ENCODE results near the gene GPRC5B. TPM values are rescaled to one million over a fixed set of nuclear protein-coding genes. Genes with fewer than 3 reads are reported as not detected.

GPRC5B gene
- total and polyA plus RNA-seq, 2 donors (not counting 3 experiments of a cell fraction or from before 2014, with no cell fraction given): 42.3 TPM

GRCh38 chr16:19899605-19899955, 14.9 kb upstream of the GPRC5B start:
- no peak overlapping the region for H3K9ac ChIP-seq (replicated peaks; ENCODE audit: extremely low read depth, insufficient read depth, low read length)
- no peak overlapping the region for H3K4me2 ChIP-seq (ENCODE audit: insufficient read depth, low read length)
- POLR2A ChIA-PET: no interaction called here
- no peaks in the 10 kb centered on the region for H4K20me1 ChIP-seq (replicated peaks; ENCODE audit: control insufficient read depth, extremely low read depth, insufficient read depth, low read length)
- H3K4me3 ChIP-seq (replicated peaks in 1 of 3; ENCODE audit: insufficient read depth in 1 of 3, low read depth in 1 of 3, low read length in 3 of 3): no peak overlapping the region
- no TSS peak for BruUV-seq (replicated peaks)
- intact Hi-C loops (cut with micrococcal nuclease) (loop anchor here (1.0 kb wide), 1 partner anchor 401 kb away; no protein-coding TSS in a partner anchor), dilution Hi-C loops (cut with MboI; ENCODE audit: extremely low pct_ligation_motif_present, low sequenced_read_pairs) (no loop called here)
- FAIRE-seq (no peak), DNase-seq (ENCODE audit: low read depth, low spot score) (no peak)
- no peaks in the 10 kb centered on the region for H3K9me1 ChIP-seq (replicated peaks; ENCODE audit: control insufficient read depth, extremely low read depth, insufficient read depth, low read length)
- TF ChIP-seq MAX (IDR thresholded peaks at IDR 0.05; ENCODE audit: insufficient read depth, insufficient read length) (no peak), JUN (IDR thresholded peaks at IDR 0.05; ENCODE audit: borderline replicate concordance, insufficient read depth, insufficient read length, low read depth) (no peak), MYC (IDR thresholded peaks at IDR 0.05; ENCODE audit: low read depth, low read length) (no peak), POLR2A (IDR thresholded peaks at IDR 0.05; ENCODE audit: low read depth, low read length) (no peak), EZH2 (IDR thresholded peaks at IDR 0.05; ENCODE audit: borderline replicate concordance, low read depth, low read length, severe bottlenecking) (no peak), GATA2 (IDR thresholded peaks at IDR 0.05; ENCODE audit: insufficient read depth, insufficient read length, low read depth, low read length) (no peak), FOS (IDR thresholded peaks at IDR 0.05; ENCODE audit: borderline replicate concordance, insufficient read depth, low read length) (no peak), CTCF (IDR thresholded peaks at IDR 0.05; ENCODE audit: extremely low read depth in 1 of 2, insufficient read depth in 1 of 2, low read depth in 1 of 2, low read length in 2 of 2) (no peak), POLR2AphosphoS5 (IDR thresholded peaks at IDR 0.05; ENCODE audit: insufficient read depth, low read depth, low read length) (no peak)
- no peak overlapping the region for H2AFZ ChIP-seq (ENCODE audit: low read depth, low read length)
- H3K27me3 ChIP-seq (ENCODE audit: control insufficient read depth in 2 of 2, insufficient read depth in 2 of 2, low read length in 2 of 2): no peaks in the 10 kb centered on the region
- CTCF ChIA-PET: interaction anchor here (0.5 to 6.5 kb wide), 25 partner anchors 8 to 1204 kb away, joined by 3 to 134 read pairs (median 4); partner anchors contain the start of gene GPRC5B
- H3K27ac ChIP-seq (ENCODE audit: insufficient read depth, low read depth, low read length): no peak overlapping the region
- no peaks in the 10 kb centered on the region for H3K36me3 ChIP-seq (ENCODE audit: control insufficient read depth in 2 of 2, extremely low read depth in 1 of 2, insufficient read depth in 2 of 2, low read length in 2 of 2)
- no peaks in the 10 kb centered on the region for H3K9me3 ChIP-seq (replicated peaks; ENCODE audit: control insufficient read depth, insufficient read depth, low read length)
- H3K79me2 ChIP-seq (ENCODE audit: control insufficient read depth, insufficient read depth, low read length): no peaks in the 10 kb centered on the region
- no peaks in the 10 kb centered on the region for H3K4me1 ChIP-seq (ENCODE audit: control insufficient read depth, extremely low read depth, insufficient read depth, low read length)

Data from endothelial cell of umbilical vein (primary cell).